CD4-positive, alpha-beta T cell treated with Interleukin-12 subunit alpha and Interleukin-12 subunit beta, for 1 hour (primary cell): ENCODE results near the gene DDX31.
"Not testable (repeated sequence)": the region's sequence is repeated elsewhere in the genome, so short reads cannot be mapped to it uniquely, and the experiment has no call there.

ENCODE experiments used
- DNase-seq: peaks from one replicate; pipeline ENCODE4 v3.0.0-alpha.2; 2020

The DDX31 gene

GRCh38 chr9:132575811-132576210 is 94.0 kb downstream of the DDX31 start:
- DNase-seq = no peak

DNA sequence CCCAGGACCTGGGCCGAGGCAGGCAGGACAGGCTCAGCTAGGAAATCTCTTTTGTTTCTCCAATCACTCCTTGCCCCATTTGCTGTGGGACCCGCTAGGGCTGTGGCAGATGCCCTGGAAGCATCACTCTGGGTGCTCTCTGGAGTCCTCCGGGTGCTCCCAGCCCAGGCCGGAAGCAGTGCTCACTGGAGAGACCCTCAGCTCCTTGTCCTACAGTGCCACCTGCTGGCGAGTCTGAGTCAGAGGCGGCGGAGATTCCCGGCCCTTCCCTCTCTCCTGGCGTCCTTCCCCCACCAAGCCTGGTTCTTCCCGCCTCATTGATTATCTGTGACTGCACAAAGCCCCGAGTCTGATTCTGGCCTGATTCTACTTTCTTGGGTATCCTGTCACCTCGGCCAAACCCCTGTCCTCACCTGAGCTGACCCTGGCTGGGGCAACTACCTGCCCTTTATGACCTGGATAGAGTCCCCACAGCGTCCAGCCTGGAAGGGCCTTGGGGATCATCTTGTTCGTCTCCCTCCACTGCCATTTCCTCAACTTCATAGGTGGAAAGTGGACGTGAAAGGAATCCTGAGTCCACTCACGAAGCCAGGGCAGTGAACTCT is 94.7 kb downstream of the DDX31 start:
- peak; percentile 50 for DNase-seq

DNA sequence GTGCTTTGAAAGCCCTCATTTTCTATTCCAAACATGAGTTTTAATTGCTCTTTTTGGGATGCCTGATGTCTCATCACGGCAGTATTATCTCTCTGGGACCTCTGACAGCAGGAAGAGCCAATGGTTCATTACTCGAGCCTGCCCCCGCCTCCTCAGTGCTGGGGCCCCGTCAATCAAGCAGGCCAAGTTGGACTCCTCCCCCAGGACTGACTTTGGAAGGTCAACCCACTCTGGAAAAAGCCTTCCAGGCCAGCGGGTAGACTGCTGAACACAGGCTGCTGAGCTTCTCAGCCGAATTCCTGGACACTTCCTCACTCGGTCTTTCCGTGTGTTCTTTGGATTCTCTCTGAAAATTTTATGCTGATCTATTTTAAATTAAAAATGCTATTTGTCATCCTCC is 96.9 kb downstream of the DDX31 start:
- DNase-seq = no peak

DNA sequence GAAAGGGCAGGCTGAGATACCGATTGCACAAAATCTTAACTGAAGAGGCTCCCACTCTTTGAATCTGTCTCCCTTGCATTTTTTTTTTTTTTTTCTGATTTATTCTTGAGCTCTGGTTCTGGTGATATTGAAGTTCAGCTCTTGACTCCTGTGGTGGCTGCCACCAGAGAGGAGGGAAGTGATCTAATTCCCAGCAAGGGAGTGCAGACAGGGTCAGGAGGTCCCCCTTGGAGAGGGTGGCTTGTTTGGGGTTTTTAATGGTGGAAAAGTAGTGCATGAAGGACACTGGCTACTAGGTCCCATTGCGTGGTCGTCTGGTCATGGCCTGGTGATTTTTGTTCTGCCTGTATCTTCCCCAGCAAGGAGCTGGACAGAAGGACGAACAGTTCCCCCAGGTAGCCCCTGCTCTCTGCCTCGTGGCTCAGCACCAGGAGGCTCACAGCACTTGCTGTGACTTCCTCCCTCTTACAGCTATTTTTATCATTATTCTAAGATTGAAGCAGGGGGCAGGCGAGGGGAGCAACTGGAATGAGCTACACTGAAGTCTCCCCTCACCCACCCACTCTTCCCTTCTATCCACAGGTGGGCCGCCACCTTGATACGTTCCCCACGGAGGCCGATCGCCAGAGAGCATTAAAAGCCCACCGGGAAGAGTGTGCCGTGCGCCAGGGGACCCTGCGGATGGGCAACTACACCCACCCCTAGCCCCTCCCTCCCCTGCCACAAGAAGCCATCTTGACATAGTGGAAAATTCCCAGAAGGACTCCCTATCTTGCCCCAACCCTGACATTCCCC is 97.8 kb downstream of the DDX31 start:
- DNase-seq = no peak

- DNase-seq = not testable (repeated sequence)
Observed at GRCh38 chr9:132568787-132569186, 101.0 kb downstream of the DDX31 start.

DNA sequence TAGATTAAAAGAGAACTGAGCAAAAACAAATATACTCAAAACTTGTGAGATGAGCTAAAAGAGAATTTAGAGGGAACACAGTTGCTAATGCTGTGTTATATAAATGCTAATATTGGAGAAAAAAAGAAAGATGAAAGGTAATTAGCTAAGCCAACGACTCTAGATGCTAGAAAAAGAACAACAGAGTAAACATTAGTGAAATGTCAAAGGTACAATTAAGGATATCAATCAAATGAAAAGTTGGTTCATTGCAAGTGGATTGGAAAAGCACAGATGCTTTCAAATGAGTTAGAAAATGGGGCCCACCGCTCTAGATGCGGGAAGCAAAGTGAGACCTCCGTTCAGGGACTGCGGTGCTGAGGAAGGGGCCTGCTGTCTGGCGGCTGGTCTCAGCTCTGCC is 105.3 kb downstream of the DDX31 start:
- no peak for DNase-seq

DNA sequence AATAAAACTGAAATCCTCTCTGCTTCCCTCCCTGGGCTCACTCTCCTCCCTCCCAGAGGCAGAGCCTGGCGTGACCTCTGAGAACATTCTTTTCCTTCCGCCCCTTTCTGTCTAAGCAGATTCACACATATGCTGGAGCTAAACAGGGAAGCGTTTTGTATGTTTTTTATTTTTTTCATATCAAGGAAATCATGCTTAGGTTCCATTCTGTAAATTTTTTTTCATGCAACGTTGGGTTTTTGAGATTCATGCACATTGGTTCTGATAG is 107.5 kb downstream of the DDX31 start:
- no peak for DNase-seq

DNA sequence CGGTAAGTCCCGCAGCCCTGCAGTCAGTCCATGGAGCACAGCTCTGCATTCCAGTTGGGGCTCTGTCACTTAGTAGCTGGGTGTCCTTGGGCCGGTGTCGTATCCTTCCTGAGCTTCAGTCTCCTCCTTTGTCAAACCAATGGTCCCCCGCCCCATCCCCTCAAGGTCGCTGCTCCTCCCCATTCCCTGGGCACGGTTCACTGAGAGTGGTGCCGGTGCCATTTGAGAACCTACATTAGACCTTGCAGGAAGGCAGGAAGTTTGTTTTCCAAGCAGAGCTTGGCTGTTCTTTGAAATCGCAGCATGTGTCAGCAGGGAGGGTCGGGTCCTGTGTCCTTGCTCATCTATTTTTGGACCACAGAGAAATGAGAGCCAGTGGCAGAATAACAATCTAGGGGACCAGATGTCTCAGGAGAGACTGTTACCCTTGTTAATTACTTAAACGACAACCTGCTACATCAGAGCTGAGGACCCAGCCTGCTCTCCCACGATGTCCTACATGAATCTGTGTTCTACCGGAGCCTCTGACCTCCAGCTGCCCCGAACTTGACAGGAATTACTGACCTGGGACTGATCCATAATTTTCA is 109.1 kb downstream of the DDX31 start:
- no peak for DNase-seq

DNA sequence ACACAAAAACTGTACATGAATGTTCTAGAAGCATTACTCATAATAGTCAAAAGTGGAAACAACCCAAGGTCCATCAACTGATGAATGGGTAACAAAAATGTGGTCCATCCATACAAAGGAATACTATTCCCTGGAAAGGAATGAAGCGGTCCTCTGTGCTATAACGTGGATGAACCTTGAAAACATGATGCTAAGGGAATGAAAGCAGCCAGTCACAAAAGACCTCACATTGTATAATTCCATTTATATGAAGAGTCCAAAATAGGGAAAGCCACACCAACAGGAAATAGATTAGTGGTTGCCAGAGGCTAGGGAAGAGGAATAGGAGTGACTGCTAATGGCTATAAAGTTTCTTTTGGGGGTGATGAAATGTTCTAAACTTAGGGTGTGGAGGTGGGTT is 110.1 kb downstream of the DDX31 start:
- DNase-seq = no peak

- DNase-seq = no peak
Observed at GRCh38 chr9:132557159-132557558, 112.6 kb downstream of the DDX31 start.

DNA sequence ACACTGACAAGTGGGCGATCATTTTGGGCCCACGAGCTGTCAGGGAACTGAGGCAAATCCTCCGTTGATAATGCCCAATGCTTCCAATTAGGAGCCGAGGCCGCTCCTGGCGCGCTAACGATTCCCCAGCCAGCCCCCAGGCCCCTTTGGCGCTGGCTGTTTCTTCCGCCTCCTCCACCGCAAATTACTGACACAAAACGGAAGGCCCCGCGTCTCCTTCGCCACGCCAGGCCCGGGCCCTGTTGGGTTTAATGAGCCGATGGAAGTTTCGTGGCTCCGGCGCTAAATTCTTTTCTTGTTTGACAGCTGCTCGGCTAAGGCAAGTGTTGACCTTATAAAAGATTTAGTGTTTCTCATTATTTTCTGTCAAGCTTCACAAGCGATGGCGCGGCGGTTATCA is 113.1 kb downstream of the DDX31 start:
- DNase-seq = no peak

GRCh38 chr9:132556235-132556634 is 113.5 kb downstream of the DDX31 start:
- DNase-seq = no peak

GRCh38 chr9:132555528-132555927 is 114.3 kb downstream of the DDX31 start:
- DNase-seq = no peak

DNA sequence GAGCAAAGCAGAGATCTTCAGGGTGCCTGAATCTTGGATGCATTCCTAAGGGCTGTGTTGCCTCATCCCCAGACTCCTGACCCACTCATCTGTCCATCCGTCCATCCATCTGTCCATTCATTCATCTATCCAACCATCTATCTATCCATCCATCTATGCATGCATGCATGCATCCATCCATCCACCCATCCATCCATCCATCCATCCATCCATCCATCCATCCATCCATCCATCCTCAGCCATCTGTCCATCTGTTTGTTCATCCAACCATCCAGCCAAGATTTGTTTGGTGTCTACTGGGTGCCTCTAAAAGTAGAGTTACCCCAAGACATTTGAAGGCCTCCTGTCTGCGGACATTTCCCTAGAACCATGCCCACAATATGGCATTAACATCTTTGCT is 115.0 kb downstream of the DDX31 start:
- no peak for DNase-seq

- DNase-seq = no peak
Observed at GRCh38 chr9:132552041-132552440, 117.7 kb downstream of the DDX31 start.

GRCh38 chr9:132551556-132551955 is 118.2 kb downstream of the DDX31 start:
- no peak for DNase-seq

- no peak for DNase-seq
Observed at GRCh38 chr9:132548751-132549640, 120.8 kb downstream of the DDX31 start.

GRCh38 chr9:132547976-132548730 is 121.6 kb downstream of the DDX31 start:
- no peak for DNase-seq

DNA sequence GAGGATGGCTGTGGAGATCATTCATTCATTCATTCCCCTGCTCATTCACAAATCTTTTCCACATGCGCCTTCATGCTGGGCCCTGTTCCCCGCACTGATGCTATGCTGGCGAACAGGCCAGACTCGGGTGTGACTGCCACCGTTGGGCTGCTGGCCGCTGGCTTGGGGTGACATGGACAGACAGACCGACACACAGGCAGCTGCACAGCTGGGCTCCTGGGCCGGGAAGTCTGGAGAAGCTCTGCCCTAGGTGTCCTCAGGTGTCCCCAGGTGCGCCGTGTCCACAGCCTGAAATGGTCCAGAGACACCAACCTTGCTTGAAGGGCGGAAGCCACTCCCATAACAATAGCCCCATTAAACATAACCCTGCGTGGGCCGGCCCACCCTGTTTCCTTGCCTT is 122.3 kb downstream of the DDX31 start:
- DNase-seq = no peak

- DNase-seq = no peak
Observed at GRCh38 chr9:132547052-132547431, 122.7 kb downstream of the DDX31 start.

GRCh38 chr9:132546148-132547051 is 123.4 kb downstream of the DDX31 start:
- no peak for DNase-seq

DNA sequence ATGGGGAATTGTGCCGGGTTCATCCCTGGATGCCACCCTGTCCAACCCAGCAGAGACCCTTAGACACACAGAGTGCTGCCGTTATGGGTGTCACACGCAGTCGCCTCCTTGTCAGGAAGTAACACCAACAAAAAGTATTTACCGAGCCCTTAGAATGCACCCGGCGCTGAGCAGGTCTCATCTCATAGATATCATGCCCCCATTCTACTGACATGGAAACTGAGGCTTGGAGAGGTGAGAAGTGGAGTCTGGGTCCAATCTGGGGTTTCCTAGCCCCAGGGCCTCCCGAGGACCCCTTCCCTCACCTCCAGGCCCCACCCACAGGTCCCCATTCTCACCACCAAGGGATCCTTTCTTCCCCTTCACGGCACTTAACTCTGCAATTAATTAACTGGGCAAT is 124.2 kb downstream of the DDX31 start:
- no peak for DNase-seq
